HEK293 (cell line): ENCODE results near the gene LIMK1.

Source experiments
- CTCF ChIA-PET: fragments of 350-600 bp; formaldehyde crosslinking; extraction: SDS; loops from one replicate; lab custom pipeline; 2021; ENCODE audit warnings: antibody characterized with exemption; lab: Yijun Ruan, JAX
- POLR2A ChIA-PET: fragments of 300-600 bp; formaldehyde crosslinking; extraction: SDS; loops from one replicate; lab custom pipeline; 2020; ENCODE audit warnings: antibody characterized with exemption, inconsistent platforms; lab: Yijun Ruan, JAX
- H3K27ac ChIP-seq: fragments of 200-500 bp; sonication (Bioruptor generic); 2 replicates; pipeline ENCODE4 v1.5.1; 2014; ENCODE audit warnings: low read depth, low read length, control low read depth, inconsistent platforms; ENCODE audit errors: extremely low read depth
- H3K36me3 ChIP-seq, 2 experiments: fragments of 200-500 bp in 1 of 2; sonication (Bioruptor generic) in 1 of 2; 1 replicate in 1 of 2; 2 replicates in 1 of 2; pipeline ENCODE4 v1.5.1; 2014 to 2017; ENCODE audit warnings: inconsistent platforms in 2 of 2, low read length in 2 of 2; ENCODE audit not compliant: control insufficient read depth in 2 of 2, insufficient read depth in 1 of 2
- H3K4me1 ChIP-seq: fragments of 200-500 bp; sonication (Bioruptor generic); 2 replicates; pipeline ENCODE4 v1.5.1; 2014; ENCODE audit warnings: mild to moderate bottlenecking, low read length, inconsistent platforms; ENCODE audit not compliant: control insufficient read depth, insufficient read depth
- H3K4me3 ChIP-seq: 2 replicates; pipeline ENCODE4 v1.5.1; 2011; ENCODE audit warnings: low read depth, mild to moderate bottlenecking, control low read depth, low read length, moderate library complexity
- H3K9me3 ChIP-seq: fragments of 200-500 bp; sonication (Bioruptor generic); 2 replicates; pipeline ENCODE4 v1.5.1; 2014; ENCODE audit warnings: low read depth, low read length, inconsistent platforms; ENCODE audit not compliant: control insufficient read depth, insufficient read depth
- GLI4 ChIP-seq: fragments of 450-650 bp; formaldehyde crosslinking; IDR thresholded peaks from 2 replicates; pipeline ENCODE4 v1.5.1; 2016; ENCODE audit warnings: missing biosample characterization, missing genetic modification characterization
- GLIS2 ChIP-seq: fragments of 450-650 bp; formaldehyde crosslinking; IDR thresholded peaks from 2 replicates; pipeline ENCODE4 v1.5.1; 2016; ENCODE audit warnings: missing biosample characterization, missing genetic modification characterization
- PRDM10 ChIP-seq: fragments of 450-650 bp; formaldehyde crosslinking; IDR thresholded peaks from 2 replicates; pipeline ENCODE4 v1.5.1; 2016; ENCODE audit warnings: missing biosample characterization, missing genetic modification characterization
- ZBTB48 ChIP-seq: fragments of 450-650 bp; formaldehyde crosslinking; IDR thresholded peaks from 2 replicates; pipeline ENCODE4 v1.5.1; 2016; ENCODE audit warnings: missing biosample characterization, missing genetic modification characterization
- ZNF114 ChIP-seq: fragments of 450-650 bp; formaldehyde crosslinking; IDR thresholded peaks from 2 replicates; pipeline ENCODE4 v1.5.0; 2017; ENCODE audit warnings: missing biosample characterization, missing genetic modification characterization
- ZNF16 ChIP-seq: fragments of 450-650 bp; formaldehyde crosslinking; IDR thresholded peaks from 2 replicates; pipeline ENCODE4 v1.5.1; 2016; ENCODE audit warnings: low read depth, missing biosample characterization, missing genetic modification characterization
- ZNF18 ChIP-seq: fragments of 450-650 bp; formaldehyde crosslinking; IDR thresholded peaks from 2 replicates; pipeline ENCODE4 v1.5.1; 2016; ENCODE audit warnings: missing biosample characterization, missing genetic modification characterization
- ZNF211 ChIP-seq: fragments of 450-650 bp; formaldehyde crosslinking; IDR thresholded peaks from 2 replicates; pipeline ENCODE4 v1.5.1; 2016; ENCODE audit warnings: low read depth, missing biosample characterization, missing genetic modification characterization
- ZNF26 ChIP-seq: fragments of 450-650 bp; formaldehyde crosslinking; IDR thresholded peaks from 2 replicates; pipeline ENCODE4 v1.5.1; 2016; ENCODE audit warnings: missing biosample characterization, missing genetic modification characterization
- ZNF274 ChIP-seq, 2 experiments: fragments of 200-500 bp in 1 of 2; fragments of 450-650 bp in 1 of 2; sonication (Bioruptor generic) in 1 of 2; formaldehyde crosslinking in 1 of 2; IDR thresholded peaks; 2 replicates each; pipeline versions ENCODE4 v1.5.1 to v1.6.1; 2014 to 2016; ENCODE audit warnings: borderline replicate concordance in 1 of 2, inconsistent platforms in 1 of 2, low read length in 1 of 2, missing biosample characterization in 1 of 2, missing genetic modification characterization in 1 of 2
- ZNF324 ChIP-seq: fragments of 450-650 bp; formaldehyde crosslinking; IDR thresholded peaks from 2 replicates; pipeline ENCODE4 v1.5.1; 2016; ENCODE audit warnings: missing biosample characterization, missing genetic modification characterization
- ZNF529 ChIP-seq: fragments of 450-650 bp; formaldehyde crosslinking; IDR thresholded peaks from 2 replicates; pipeline ENCODE4 v1.5.1; 2017; ENCODE audit warnings: missing genetic modification characterization, missing biosample characterization; ENCODE audit not compliant: insufficient replicate concordance
- ZNF558 ChIP-seq: fragments of 450-650 bp; formaldehyde crosslinking; IDR thresholded peaks from 2 replicates; pipeline ENCODE4 v1.5.1; 2016; ENCODE audit warnings: missing biosample characterization, missing genetic modification characterization
- TF ChIP-seq, protein P1 (sequence below): fragments of 450-650 bp; formaldehyde crosslinking; IDR thresholded peaks from 2 replicates; pipeline ENCODE4; 2016; ENCODE audit warnings: missing biosample characterization, missing genetic modification characterization
- TF ChIP-seq, protein P2 (sequence below): fragments of 450-650 bp; formaldehyde crosslinking; IDR thresholded peaks from 2 replicates; pipeline ENCODE4 v1.5.1; 2016; ENCODE audit warnings: missing biosample characterization, missing genetic modification characterization
- TF ChIP-seq, protein P3 (sequence below): fragments of 450-650 bp; IDR thresholded peaks from 2 replicates; pipeline ENCODE4 v1.5.1; 2018; ENCODE audit warnings: missing biosample characterization, mild to moderate bottlenecking, missing genetic modification characterization

Gene LIMK1

GRCh38 chr7:74134117-74134620 is 50.6 kb downstream of the LIMK1 start:
- H3K36me3 ChIP-seq: no peaks in the 10 kb centered on the region
- no peaks in the 10 kb centered on the region for H3K4me1 ChIP-seq
- no peak overlapping the region for H3K4me3 ChIP-seq
- CTCF ChIA-PET: no interaction called here
- POLR2A ChIA-PET: no interaction called here
- TF ChIP-seq PRDM10 (tag by site-specific recombination) (peak; percentile 47), ZBTB48 (tag by site-specific recombination) (no peak)
- no peak overlapping the region for H3K27ac ChIP-seq
- no peaks in the 10 kb centered on the region for H3K9me3 ChIP-seq

DNA sequence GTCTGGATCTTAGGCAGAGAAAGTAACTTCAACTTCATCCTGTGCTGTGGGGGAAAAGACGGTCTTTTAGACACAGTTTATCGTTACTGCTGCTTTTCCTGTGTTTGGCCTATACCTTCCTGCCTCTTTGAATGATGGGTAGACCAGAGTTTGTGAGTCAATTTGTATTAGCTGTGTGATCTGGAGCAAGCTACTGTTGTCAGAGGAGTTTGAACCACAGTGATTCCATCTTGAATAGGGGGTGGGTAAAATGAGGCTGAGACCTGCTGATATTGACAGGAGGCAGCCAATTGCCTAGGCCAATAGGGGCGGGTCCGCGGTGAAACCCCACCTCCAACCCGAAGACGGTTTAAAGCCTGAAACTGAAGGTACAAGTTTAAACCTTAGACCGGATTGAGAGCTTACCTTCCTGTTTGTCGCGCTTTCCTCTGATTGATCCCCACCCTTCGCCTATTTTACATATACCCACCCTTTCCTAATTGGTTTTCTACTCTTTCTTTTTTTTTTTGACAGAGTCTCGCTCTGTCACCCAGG is 54.8 kb downstream of the LIMK1 start:
- Histone ChIP-seq H3K4me3 (no peak overlapping the region), H3K4me1 (no peaks in the 10 kb centered on the region), H3K9me3 (no peaks in the 10 kb centered on the region), H3K36me3 (no peaks in the 10 kb centered on the region), H3K27ac (no peak overlapping the region)
- TF ChIP-seq, protein P1, sequence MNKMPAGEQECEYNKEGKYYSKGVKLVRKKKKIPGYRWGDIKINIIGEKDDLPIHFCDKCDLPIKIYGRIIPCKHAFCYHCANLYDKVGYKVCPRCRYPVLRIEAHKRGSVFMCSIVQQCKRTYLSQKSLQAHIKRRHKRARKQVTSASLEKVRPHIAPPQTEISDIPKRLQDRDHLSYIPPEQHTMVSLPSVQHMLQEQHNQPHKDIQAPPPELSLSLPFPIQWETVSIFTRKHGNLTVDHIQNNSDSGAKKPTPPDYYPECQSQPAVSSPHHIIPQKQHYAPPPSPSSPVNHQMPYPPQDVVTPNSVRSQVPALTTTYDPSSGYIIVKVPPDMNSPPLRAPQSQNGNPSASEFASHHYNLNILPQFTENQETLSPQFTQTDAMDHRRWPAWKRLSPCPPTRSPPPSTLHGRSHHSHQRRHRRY (tag by site-specific recombination): no peak
- TF ChIP-seq GLIS2 (tag by site-specific recombination) (no peak), ZNF16 (tag by site-specific recombination) (no peak), ZNF324 (no peak)
- TF ChIP-seq, protein P2, sequence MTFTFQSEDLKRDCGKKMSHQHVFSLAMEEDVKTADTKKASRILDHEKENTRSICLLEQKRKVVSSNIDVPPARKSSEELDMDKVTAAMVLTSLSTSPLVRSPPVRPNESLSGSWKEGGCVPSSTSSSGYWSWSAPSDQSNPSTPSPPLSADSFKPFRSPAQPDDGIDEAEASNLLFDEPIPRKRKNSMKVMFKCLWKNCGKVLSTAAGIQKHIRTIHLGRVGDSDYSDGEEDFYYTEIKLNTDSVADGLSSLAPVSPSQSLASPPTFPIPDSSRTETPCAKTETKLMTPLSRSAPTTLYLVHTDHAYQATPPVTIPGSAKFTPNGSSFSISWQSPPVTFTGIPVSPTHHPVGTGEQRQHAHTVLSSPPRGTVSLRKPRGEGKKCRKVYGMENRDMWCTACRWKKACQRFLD: no peak
- TF ChIP-seq, protein P3, sequence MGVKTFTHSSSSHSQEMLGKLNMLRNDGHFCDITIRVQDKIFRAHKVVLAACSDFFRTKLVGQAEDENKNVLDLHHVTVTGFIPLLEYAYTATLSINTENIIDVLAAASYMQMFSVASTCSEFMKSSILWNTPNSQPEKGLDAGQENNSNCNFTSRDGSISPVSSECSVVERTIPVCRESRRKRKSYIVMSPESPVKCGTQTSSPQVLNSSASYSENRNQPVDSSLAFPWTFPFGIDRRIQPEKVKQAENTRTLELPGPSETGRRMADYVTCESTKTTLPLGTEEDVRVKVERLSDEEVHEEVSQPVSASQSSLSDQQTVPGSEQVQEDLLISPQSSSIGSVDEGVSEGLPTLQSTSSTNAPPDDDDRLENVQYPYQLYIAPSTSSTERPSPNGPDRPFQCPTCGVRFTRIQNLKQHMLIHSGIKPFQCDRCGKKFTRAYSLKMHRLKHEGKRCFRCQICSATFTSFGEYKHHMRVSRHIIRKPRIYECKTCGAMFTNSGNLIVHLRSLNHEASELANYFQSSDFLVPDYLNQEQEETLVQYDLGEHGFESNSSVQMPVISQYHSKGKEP: no peak
- ChIA-PET POLR2A (no interaction called here), CTCF (interaction anchor here (0.6 kb wide), 1 partner anchor 27 kb away, joined by 3 read pairs; no protein-coding TSS in a partner anchor)

DNA sequence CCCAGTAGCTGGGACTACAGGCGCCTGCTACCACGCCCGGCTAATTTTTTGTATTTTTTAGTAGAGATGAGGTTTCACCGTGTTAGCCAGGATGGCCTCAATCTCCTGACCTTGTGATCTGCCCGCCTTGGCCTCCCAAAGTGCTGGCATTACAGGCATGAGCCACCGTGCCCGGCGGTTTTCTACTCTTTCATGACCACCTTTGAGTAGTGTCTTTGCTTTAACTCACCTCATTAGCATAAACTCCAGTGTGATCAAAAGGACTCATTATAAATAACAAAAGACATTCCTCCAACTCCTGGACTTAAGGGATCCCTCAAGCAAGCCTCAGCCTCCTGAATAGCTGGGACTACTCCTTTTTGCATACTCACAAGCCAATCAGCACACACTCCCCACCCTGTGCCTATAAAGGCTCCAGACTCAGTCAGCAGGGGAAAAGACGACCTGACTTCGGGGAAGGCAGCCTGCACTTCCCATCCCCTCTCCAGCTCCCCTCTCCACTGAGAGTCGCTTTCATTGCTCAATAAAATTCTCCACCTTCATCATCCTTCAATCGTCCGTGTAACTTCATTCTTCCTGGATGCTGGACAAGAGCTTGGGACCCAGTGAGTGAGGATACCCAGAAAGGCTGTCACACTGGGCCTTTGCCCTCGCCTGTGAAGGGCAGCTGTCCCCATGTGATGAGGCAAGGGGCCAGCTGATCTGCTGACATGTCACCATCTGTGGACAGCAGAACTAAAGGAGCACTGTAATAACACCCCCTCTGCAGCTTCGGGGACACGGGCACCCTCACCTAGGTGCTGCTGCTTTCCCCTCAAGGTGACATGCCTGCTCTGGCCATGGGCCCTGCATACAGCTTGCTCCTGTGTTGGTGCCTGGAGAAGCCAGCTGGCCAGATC is 55.6 kb downstream of the LIMK1 start:
- Histone ChIP-seq H3K4me3 (no peak overlapping the region), H3K36me3 (no peaks in the 10 kb centered on the region), H3K27ac (no peak overlapping the region), H3K4me1 (no peaks in the 10 kb centered on the region), H3K9me3 (no peaks in the 10 kb centered on the region)
- ChIA-PET CTCF (interaction anchor here (0.9 to 1.1 kb wide), 2 partner anchors 28 to 67 kb away, joined by 3 to 4 read pairs; no protein-coding TSS in a partner anchor), POLR2A (no interaction called here)
- TF ChIP-seq ZNF274 (IDR thresholded peaks at IDR 0.05; ENCODE audit: low read length): no peak
- no peak for TF ChIP-seq ZNF274 (tag by site-specific recombination; IDR thresholded peaks at IDR 0.05; ENCODE audit: borderline replicate concordance)
- TF ChIP-seq ZNF529: no peak
- TF ChIP-seq ZNF558 (tag by site-specific recombination): no peak
- no peak for TF ChIP-seq ZNF18 (tag by site-specific recombination)
- no peak for TF ChIP-seq ZNF211 (tag by site-specific recombination)
- no peak for TF ChIP-seq ZNF26 (tag by site-specific recombination)
- TF ChIP-seq ZNF114 (tag by site-specific recombination): no peak
- TF ChIP-seq GLI4 (tag by site-specific recombination): no peak
